ENCODE results near the gene RAD51D. TPM values are rescaled to one million over a fixed set of nuclear protein-coding genes. Genes with fewer than 3 reads are reported as not detected.

The RAD51D gene
- total RNA-seq, 2 donors from 2014 or later, result 6.5 to 25.1 TPM

GRCh38 chr17:35089586-35090296, 29.9 kb downstream of the RAD51D start:
- Histone ChIP-seq H3K27me3 (replicated peaks; ENCODE audit: insufficient read depth) (no peaks in the 10 kb centered on the region), H3K36me3 (no peaks in the 10 kb centered on the region), H3K4me1 (ENCODE audit: control insufficient read depth in 1 of 2, low read depth in 2 of 2) (peaks cover 7 to 13% of the 10 kb centered on the region in 2 donors), H3K27ac (peak overlapping the region; percentile 36 to 59), H3K9me3 (no peaks in the 10 kb centered on the region), H3K4me3 (peak overlapping the region; percentile 92)
- ATAC-seq (ENCODE audit: insufficient number of reproducible peaks, low FRiP score, low read depth) (peak; percentile 17), DNase-seq (ENCODE audit: low spot score) (no peak)
- peak; percentile 39 for TF ChIP-seq CTCF (IDR thresholded peaks at IDR 0.05)

DNA sequence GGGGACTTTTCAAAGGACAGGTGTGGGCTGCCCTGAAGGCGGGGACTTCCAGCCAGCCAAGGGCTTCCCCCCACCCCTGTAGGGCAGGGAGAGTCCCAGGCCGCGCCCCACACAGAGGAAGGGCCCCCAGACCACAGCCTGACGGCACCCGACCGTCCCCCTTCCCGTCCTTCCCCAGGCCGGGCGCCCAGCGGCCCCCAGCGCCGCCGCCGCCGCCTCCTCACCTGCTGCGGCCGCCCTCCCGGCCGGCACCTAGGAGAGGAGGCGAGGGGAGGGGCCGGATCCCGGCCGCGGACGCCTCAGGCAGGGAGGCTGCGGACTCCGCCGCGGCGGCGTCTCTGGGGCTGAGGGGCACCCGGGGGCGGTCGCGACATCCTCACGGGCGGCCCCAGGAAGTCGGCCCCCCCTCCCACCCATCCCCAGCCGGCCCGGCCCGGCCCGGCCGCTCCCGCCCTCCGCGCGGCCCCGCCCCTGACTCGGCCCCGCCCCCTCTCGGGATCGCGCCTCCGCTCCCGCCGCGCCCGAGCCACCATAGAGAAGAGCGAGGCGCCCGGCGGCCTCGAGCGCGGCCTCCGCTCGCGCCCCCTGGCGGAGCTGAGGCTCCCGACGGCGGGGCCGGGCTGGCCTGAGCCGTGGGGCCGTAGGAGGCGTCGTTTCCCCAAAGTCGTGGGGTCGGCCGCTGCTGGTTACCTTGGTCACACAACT, 30.6 kb downstream of the RAD51D start:
- DNase-seq (ENCODE audit: low spot score) (peak; percentile 48), ATAC-seq (ENCODE audit: insufficient number of reproducible peaks, low FRiP score, low read depth) (peak; percentile 84)
- Histone ChIP-seq H3K27me3 (replicated peaks; ENCODE audit: insufficient read depth) (no peaks in the 10 kb centered on the region), H3K4me3 (peak overlapping the region; percentile 92), H3K27ac (peak overlapping the region; percentile 80 to 89), H3K36me3 (no peaks in the 10 kb centered on the region), H3K9me3 (no peaks in the 10 kb centered on the region), H3K4me1 (ENCODE audit: control insufficient read depth in 1 of 2, low read depth in 2 of 2) (peaks cover 7 to 13% of the 10 kb centered on the region in 2 donors)
- peak; percentile 77 for TF ChIP-seq CTCF (IDR thresholded peaks at IDR 0.05)

GRCh38 chr17:35088356-35088880, 31.2 kb downstream of the RAD51D start:
- H3K4me3 ChIP-seq, result peak overlapping the region; percentile 92
- no peaks in the 10 kb centered on the region for H3K36me3 ChIP-seq
- TF ChIP-seq CTCF (IDR thresholded peaks at IDR 0.05), result no peak
- DNase-seq (ENCODE audit: low spot score) (no peak), ATAC-seq (ENCODE audit: insufficient number of reproducible peaks, low FRiP score, low read depth) (no peak)
- H3K9me3 ChIP-seq, result no peaks in the 10 kb centered on the region
- peak overlapping the region; percentile 80 to 89 for H3K27ac ChIP-seq
- peaks cover 7 to 13% of the 10 kb centered on the region in 2 donors for H3K4me1 ChIP-seq (ENCODE audit: control insufficient read depth in 1 of 2, low read depth in 2 of 2)
- no peaks in the 10 kb centered on the region for H3K27me3 ChIP-seq (replicated peaks; ENCODE audit: insufficient read depth)

DNA sequence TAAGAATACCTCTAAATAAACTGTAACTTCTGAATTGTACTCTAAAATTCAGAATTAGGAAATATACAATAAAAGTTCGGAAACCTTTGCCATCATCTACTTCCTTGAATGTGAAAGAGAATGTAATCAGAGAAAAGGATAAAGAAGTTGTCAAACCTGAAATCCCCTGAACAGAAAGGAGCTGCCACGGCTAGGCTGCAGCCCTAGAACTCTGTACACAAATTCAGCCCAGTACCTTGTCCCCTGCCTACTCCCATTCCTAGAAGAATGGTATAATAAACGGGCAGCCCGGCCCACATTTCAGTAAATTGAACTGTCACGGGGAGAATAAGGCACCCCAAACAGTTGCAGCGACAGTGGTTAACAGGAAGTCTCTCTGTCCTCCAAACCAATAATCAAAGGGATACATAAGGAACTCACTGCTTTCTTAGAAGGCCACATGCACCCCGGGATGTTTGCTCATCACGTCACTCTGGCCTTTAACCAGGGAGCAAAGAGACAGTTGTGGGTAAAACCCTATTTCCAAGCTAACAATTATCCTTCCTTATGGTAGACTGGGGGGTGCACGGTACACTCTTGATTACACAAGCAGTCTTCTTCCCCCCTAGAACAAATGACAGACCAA, 31.8 kb downstream of the RAD51D start:
- ATAC-seq (ENCODE audit: insufficient number of reproducible peaks, low FRiP score, low read depth), result no peak
- Histone ChIP-seq H3K4me1 (ENCODE audit: control insufficient read depth in 1 of 2, low read depth in 2 of 2) (peaks cover 7 to 13% of the 10 kb centered on the region in 2 donors), H3K9me3 (no peaks in the 10 kb centered on the region), H3K27me3 (replicated peaks; ENCODE audit: insufficient read depth) (no peaks in the 10 kb centered on the region), H3K36me3 (no peaks in the 10 kb centered on the region), H3K27ac (peak overlapping the region; percentile 80 to 89), H3K4me3 (peak overlapping the region; percentile 92)
- TF ChIP-seq CTCF (IDR thresholded peaks at IDR 0.05), result no peak
- no peak for DNase-seq (ENCODE audit: low spot score)
